ENCODE measurements around the gene CCNQ.

The CCNQ gene

GRCh38 chrX:153592966-153593688 is 5.8 kb downstream of the CCNQ start:
- Histone ChIP-seq H3K4ac (ENCODE audit: low read depth, low read length) (no peak overlapping the region), H4K5ac (ENCODE audit: low read length) (no peak overlapping the region), H2BK15ac (replicated peaks; ENCODE audit: low read depth) (no peak overlapping the region), H3K56ac (ENCODE audit: low read length) (no peak overlapping the region), H3K79me1 (ENCODE audit: low read length) (no peaks in the 10 kb centered on the region), H4K8ac (ENCODE audit: low read depth, low read length) (no peak overlapping the region), H3K27me3 (ENCODE audit: insufficient read depth, low read length, poor library complexity) (no peaks in the 10 kb centered on the region), H2BK5ac (ENCODE audit: low read length) (no peak overlapping the region), H2BK120ac (ENCODE audit: low read depth, low read length) (no peak overlapping the region), H3K18ac (ENCODE audit: low read length) (no peak overlapping the region), H3K4me1 (ENCODE audit: control insufficient read depth, low read depth, low read length) (no peaks in the 10 kb centered on the region), H3K4me2 (ENCODE audit: low read length) (no peak overlapping the region), H3K79me2 (ENCODE audit: control insufficient read depth, insufficient read depth, low read length) (no peaks in the 10 kb centered on the region), H3K36me3 (ENCODE audit: control insufficient read depth, insufficient read depth, low read length) (no peaks in the 10 kb centered on the region), H3K9ac (ENCODE audit: low read length) (no peak overlapping the region), H3K4me3 (ENCODE audit: low read length) (no peak overlapping the region), H2AK5ac (ENCODE audit: low read length) (no peak overlapping the region), H3K27ac (ENCODE audit: low read depth, low read length) (no peak overlapping the region), H3K23ac (ENCODE audit: low read length) (no peak overlapping the region)
- WGBS (ENCODE audit: extremely low coverage, insufficient coverage, low lambda C conversion rate), result no CpG with 5 or more reads among the region's 12 CpGs
- DNase-seq, result no peak

GRCh38 chrX:153592091-153592833 is 6.7 kb downstream of the CCNQ start:
- no peak overlapping the region for H2AK5ac ChIP-seq (ENCODE audit: low read length)
- no peaks in the 10 kb centered on the region for H3K27me3 ChIP-seq (ENCODE audit: insufficient read depth, low read length, poor library complexity)
- no peak overlapping the region for H2BK5ac ChIP-seq (ENCODE audit: low read length)
- H2BK120ac ChIP-seq (ENCODE audit: low read depth, low read length), result no peak overlapping the region
- H2BK15ac ChIP-seq (replicated peaks; ENCODE audit: low read depth), result no peak overlapping the region
- no peaks in the 10 kb centered on the region for H3K79me1 ChIP-seq (ENCODE audit: low read length)
- no peak for DNase-seq
- H4K5ac ChIP-seq (ENCODE audit: low read length), result no peak overlapping the region
- H3K4me2 ChIP-seq (ENCODE audit: low read length), result no peak overlapping the region
- H3K4ac ChIP-seq (ENCODE audit: low read depth, low read length), result no peak overlapping the region
- H3K23ac ChIP-seq (ENCODE audit: low read length), result no peak overlapping the region
- no peak overlapping the region for H3K27ac ChIP-seq (ENCODE audit: low read depth, low read length)
- H3K79me2 ChIP-seq (ENCODE audit: control insufficient read depth, insufficient read depth, low read length), result no peaks in the 10 kb centered on the region
- no peak overlapping the region for H3K4me3 ChIP-seq (ENCODE audit: low read length)
- H3K18ac ChIP-seq (ENCODE audit: low read length), result no peak overlapping the region
- H3K36me3 ChIP-seq (ENCODE audit: control insufficient read depth, insufficient read depth, low read length), result no peaks in the 10 kb centered on the region
- no CpG with 5 or more reads among the region's 30 CpGs for WGBS (ENCODE audit: extremely low coverage, insufficient coverage, low lambda C conversion rate)
- H3K56ac ChIP-seq (ENCODE audit: low read length), result no peak overlapping the region
- no peak overlapping the region for H4K8ac ChIP-seq (ENCODE audit: low read depth, low read length)
- no peak overlapping the region for H3K9ac ChIP-seq (ENCODE audit: low read length)
- no peaks in the 10 kb centered on the region for H3K4me1 ChIP-seq (ENCODE audit: control insufficient read depth, low read depth, low read length)

- Histone ChIP-seq H3K4ac (ENCODE audit: low read depth, low read length) (no peak overlapping the region), H3K4me2 (ENCODE audit: low read length) (no peak overlapping the region), H4K5ac (ENCODE audit: low read length) (no peak overlapping the region), H2BK5ac (ENCODE audit: low read length) (no peak overlapping the region), H2BK15ac (replicated peaks; ENCODE audit: low read depth) (no peak overlapping the region), H3K4me3 (ENCODE audit: low read length) (no peak overlapping the region), H3K23ac (ENCODE audit: low read length) (no peak overlapping the region), H2AK5ac (ENCODE audit: low read length) (no peak overlapping the region), H3K79me2 (ENCODE audit: control insufficient read depth, insufficient read depth, low read length) (no peaks in the 10 kb centered on the region), H3K9ac (ENCODE audit: low read length) (no peak overlapping the region), H4K8ac (ENCODE audit: low read depth, low read length) (no peak overlapping the region), H2BK120ac (ENCODE audit: low read depth, low read length) (no peak overlapping the region), H3K27me3 (ENCODE audit: insufficient read depth, low read length, poor library complexity) (no peaks in the 10 kb centered on the region), H3K18ac (ENCODE audit: low read length) (no peak overlapping the region), H3K36me3 (ENCODE audit: control insufficient read depth, insufficient read depth, low read length) (no peaks in the 10 kb centered on the region), H3K56ac (ENCODE audit: low read length) (no peak overlapping the region), H3K4me1 (ENCODE audit: control insufficient read depth, low read depth, low read length) (no peaks in the 10 kb centered on the region), H3K79me1 (ENCODE audit: low read length) (no peaks in the 10 kb centered on the region), H3K27ac (ENCODE audit: low read depth, low read length) (no peak overlapping the region)
- no peak for DNase-seq
- no CpG with 5 or more reads among the region's 26 CpGs for WGBS (ENCODE audit: extremely low coverage, insufficient coverage, low lambda C conversion rate)
These were observed 7.7 kb downstream of the CCNQ start for GRCh38 chrX:153590961-153591956.

GRCh38 chrX:153588782-153589446 is 10.0 kb downstream of the CCNQ start:
- no peak overlapping the region for H2BK5ac ChIP-seq (ENCODE audit: low read length)
- no peaks in the 10 kb centered on the region for H3K79me2 ChIP-seq (ENCODE audit: control insufficient read depth, insufficient read depth, low read length)
- no peak overlapping the region for H4K8ac ChIP-seq (ENCODE audit: low read depth, low read length)
- H3K23ac ChIP-seq (ENCODE audit: low read length), result no peak overlapping the region
- H3K27me3 ChIP-seq (ENCODE audit: insufficient read depth, low read length, poor library complexity), result no peaks in the 10 kb centered on the region
- H2AK5ac ChIP-seq (ENCODE audit: low read length), result no peak overlapping the region
- no peak overlapping the region for H3K4me2 ChIP-seq (ENCODE audit: low read length)
- no CpG with 5 or more reads among the region's 29 CpGs for WGBS (ENCODE audit: extremely low coverage, insufficient coverage, low lambda C conversion rate)
- H2BK120ac ChIP-seq (ENCODE audit: low read depth, low read length), result no peak overlapping the region
- no peaks in the 10 kb centered on the region for H3K4me1 ChIP-seq (ENCODE audit: control insufficient read depth, low read depth, low read length)
- H3K36me3 ChIP-seq (ENCODE audit: control insufficient read depth, insufficient read depth, low read length), result no peaks in the 10 kb centered on the region
- H3K4me3 ChIP-seq (ENCODE audit: low read length), result no peak overlapping the region
- no peak for DNase-seq
- no peaks in the 10 kb centered on the region for H3K79me1 ChIP-seq (ENCODE audit: low read length)
- H3K56ac ChIP-seq (ENCODE audit: low read length), result no peak overlapping the region
- H3K18ac ChIP-seq (ENCODE audit: low read length), result no peak overlapping the region
- H3K9ac ChIP-seq (ENCODE audit: low read length), result no peak overlapping the region
- no peak overlapping the region for H2BK15ac ChIP-seq (replicated peaks; ENCODE audit: low read depth)
- no peak overlapping the region for H4K5ac ChIP-seq (ENCODE audit: low read length)
- H3K4ac ChIP-seq (ENCODE audit: low read depth, low read length), result no peak overlapping the region
- H3K27ac ChIP-seq (ENCODE audit: low read depth, low read length), result no peak overlapping the region

- H3K23ac ChIP-seq (ENCODE audit: low read length), result no peak overlapping the region
- H2BK15ac ChIP-seq (replicated peaks; ENCODE audit: low read depth), result no peak overlapping the region
- no CpG with 5 or more reads among the region's 18 CpGs for WGBS (ENCODE audit: extremely low coverage, insufficient coverage, low lambda C conversion rate)
- H2AK5ac ChIP-seq (ENCODE audit: low read length), result no peak overlapping the region
- no peak overlapping the region for H3K27ac ChIP-seq (ENCODE audit: low read depth, low read length)
- H2BK5ac ChIP-seq (ENCODE audit: low read length), result no peak overlapping the region
- no peak overlapping the region for H3K4me2 ChIP-seq (ENCODE audit: low read length)
- no peak overlapping the region for H3K9ac ChIP-seq (ENCODE audit: low read length)
- no peak overlapping the region for H3K4ac ChIP-seq (ENCODE audit: low read depth, low read length)
- no peak overlapping the region for H4K8ac ChIP-seq (ENCODE audit: low read depth, low read length)
- H3K4me1 ChIP-seq (ENCODE audit: control insufficient read depth, low read depth, low read length), result no peaks in the 10 kb centered on the region
- no peaks in the 10 kb centered on the region for H3K27me3 ChIP-seq (ENCODE audit: insufficient read depth, low read length, poor library complexity)
- no peak overlapping the region for H3K4me3 ChIP-seq (ENCODE audit: low read length)
- H3K56ac ChIP-seq (ENCODE audit: low read length), result no peak overlapping the region
- no peaks in the 10 kb centered on the region for H3K79me1 ChIP-seq (ENCODE audit: low read length)
- H2BK120ac ChIP-seq (ENCODE audit: low read depth, low read length), result no peak overlapping the region
- H3K18ac ChIP-seq (ENCODE audit: low read length), result no peak overlapping the region
- H3K36me3 ChIP-seq (ENCODE audit: control insufficient read depth, insufficient read depth, low read length), result no peaks in the 10 kb centered on the region
- no peak for DNase-seq
- H3K79me2 ChIP-seq (ENCODE audit: control insufficient read depth, insufficient read depth, low read length), result no peaks in the 10 kb centered on the region
- no peak overlapping the region for H4K5ac ChIP-seq (ENCODE audit: low read length)
These were observed 10.7 kb downstream of the CCNQ start for GRCh38 chrX:153588021-153588781.

Measured in mesendoderm (in vitro differentiated cells).